Stimulated activated CD4-positive, alpha-beta T cell treated with anti-CD3 and anti-CD28 coated beads, Interleukin-4, amount 100 ng/mL, for 1 hour (primary cell): ENCODE measurements around the gene KRTAP10-7.
A peak's percentile ranks its signal among the peaks of the same experiment; 100 is the strongest.
"Not testable (repeated sequence)": the region's sequence is repeated elsewhere in the genome, so short reads cannot be mapped to it uniquely, and the experiment has no call there.

Experiments
- DNase-seq: peaks from one replicate; pipeline ENCODE4 v3.0.0-alpha.2; 2020

Gene KRTAP10-7

DNA sequence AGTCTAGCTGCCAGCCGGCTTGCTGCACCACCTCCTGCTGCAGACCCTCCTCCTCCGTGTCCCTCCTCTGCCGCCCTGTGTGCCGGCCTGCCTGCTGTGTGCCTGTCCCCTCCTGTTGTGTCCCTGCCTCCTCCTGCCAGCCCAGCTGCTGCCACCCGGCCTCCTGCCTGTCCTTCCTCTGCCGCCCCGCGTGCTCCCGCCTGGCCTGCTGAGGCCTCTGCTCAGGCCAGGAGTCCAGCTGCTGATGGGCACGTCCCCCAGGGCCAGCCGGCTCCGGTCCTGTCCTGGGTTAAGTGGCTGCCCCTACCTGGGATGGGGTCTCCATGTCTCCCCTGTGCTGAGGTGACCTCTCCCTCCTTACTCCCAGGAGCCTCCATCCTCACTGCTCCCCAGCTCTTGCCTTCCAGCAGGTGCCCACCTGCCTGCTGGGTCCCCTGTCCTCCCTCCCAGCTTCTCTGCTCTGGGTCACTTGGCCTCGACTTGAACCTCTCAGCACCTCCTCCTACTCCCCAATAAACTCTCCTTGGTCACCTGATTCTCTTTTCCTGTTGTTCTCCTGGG lies 12.4 kb downstream of the KRTAP10-7 start:
- DNase-seq: no peak

DNA sequence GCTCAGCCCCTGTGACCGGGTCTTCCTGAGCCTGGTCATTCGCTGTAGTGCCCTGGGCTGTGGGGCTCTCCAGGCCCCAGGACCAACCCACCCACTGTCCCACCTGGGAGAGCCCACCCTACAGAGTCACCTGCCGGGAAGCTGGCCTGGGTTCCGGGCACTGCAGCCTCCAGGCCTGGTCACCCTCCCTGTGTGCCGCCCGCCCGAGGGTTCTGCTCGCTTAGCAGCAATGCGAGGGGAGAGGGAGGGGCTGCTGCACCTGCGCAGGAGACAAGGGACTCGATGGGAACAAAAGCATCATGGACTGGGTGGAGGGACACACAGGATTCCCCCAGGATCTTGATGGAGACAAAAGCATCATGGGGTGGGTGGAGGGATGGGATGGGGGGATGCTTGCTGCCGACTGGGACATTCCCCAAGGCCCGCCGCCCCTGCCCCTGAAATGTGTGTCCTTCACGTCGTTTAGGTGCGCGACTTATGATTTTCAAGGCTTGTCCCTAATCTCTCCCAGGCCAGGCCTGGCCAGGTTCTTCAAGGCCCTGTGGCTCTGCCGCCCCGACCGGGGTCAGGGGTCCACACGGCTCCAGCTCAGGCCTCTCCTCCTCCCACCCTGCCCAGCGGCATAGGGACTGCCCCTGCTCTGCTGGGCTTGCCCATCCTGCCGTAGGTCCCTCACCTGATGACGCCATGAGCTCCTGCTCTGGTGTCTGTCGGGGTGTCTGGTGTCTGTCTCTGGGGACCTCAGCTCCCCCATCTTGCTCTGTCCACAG lies 13.2 kb downstream of the KRTAP10-7 start:
- no peak for DNase-seq

- DNase-seq: no peak
Measured at GRCh38 chr21:44614161-44614631, 13.8 kb downstream of the KRTAP10-7 start.

DNA sequence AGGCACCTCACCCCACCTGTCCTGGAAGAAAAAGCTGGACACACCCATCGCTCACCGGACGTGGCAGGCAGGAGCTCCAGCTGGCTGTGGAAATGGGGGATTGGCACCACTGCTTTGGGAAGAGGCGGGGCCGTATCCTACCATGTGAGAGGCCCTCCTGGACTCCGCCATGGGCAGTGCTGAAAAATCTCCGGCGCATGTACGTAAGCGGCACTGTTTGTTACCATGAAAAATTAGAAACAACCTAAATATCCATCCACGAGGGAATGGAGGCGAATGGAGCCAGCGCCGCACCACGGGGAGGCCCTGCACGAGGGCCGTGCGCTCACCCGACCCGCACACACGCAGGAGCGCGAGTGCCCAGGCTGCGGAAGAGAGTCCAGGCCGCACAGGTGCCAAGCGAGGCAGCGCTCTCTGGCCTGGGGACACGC lies 14.6 kb downstream of the KRTAP10-7 start:
- no peak for DNase-seq

DNA sequence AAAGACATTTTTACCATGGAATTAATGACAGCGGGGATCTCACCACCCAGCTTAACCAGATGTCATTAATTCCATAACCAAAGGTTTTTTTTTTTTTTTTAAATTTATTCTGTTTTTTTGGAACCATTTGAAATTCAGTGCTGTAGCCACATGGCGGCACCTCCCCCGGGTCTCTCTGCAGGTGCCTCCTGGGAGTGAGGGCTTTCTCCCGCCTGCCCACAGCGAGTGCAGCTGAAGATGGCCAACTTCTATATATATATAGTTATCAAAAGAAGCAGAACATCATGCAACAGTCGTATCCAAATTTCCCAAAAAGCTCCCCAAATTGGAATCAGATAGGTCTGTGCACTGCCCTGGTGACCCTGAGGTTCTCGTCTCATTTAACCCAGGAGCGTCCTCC lies 15.1 kb downstream of the KRTAP10-7 start:
- DNase-seq: no peak

- DNase-seq: no peak
Measured at GRCh38 chr21:44615911-44616590, 15.7 kb downstream of the KRTAP10-7 start.

DNA sequence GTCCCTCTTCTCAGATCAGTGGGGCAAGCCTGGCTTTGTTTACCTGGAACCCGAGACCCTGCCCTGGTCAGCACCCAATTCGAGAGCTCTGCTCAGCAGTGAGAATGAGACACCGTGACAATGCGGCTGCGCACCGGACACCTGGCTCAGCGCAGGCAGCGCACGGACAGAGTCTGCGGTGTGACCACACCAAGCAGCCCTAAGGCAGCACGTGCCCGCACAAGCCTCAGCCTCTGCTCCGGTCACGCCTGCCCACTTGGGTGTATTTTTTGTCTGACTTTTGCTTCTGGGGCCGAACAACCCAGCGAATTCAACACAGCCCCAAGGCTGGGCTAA lies 16.2 kb downstream of the KRTAP10-7 start:
- no peak for DNase-seq

GRCh38 chr21:44617071-44617501 lies 16.7 kb downstream of the KRTAP10-7 start:
- DNase-seq: no peak

DNA sequence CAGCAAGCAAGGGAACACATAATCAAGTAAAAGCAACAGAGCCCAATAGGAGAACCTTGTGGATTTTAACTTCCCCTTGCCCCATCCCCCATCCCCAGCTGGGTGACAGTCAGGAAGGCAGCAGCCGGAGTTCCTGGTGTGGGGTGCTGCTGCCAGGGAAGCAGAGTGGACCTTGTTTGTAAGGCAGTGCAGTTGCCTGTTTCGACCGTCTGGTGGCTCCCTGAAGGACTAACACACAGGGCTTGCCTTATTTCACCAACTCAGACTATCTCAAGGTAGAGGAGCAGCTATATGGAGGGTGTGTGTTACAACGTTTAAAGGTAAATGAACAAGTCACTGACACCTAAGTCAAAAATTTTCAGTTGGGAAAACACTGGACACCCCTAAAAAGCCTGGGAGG lies 18.1 kb downstream of the KRTAP10-7 start:
- no peak for DNase-seq

GRCh38 chr21:44618909-44619308 lies 18.5 kb downstream of the KRTAP10-7 start:
- DNase-seq: peak; percentile 50

DNA sequence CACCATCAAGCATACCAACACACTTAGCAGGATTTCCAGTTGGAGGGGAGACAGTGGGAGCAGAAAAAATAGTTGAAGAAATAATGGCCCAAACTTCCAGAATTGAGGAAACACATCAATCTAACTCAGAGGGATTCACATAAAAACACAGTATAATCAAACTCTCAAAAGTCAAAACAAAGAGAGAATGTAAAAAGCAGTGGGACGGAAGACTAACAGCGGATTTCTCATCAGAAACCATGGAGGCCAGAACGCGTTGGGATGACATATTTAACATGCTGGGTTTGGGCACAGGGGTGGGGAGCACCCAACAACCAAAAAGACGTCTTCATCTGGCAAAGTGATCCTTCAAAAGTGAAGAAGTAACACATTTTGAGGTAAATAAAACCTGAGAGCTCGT lies 19.5 kb downstream of the KRTAP10-7 start:
- DNase-seq: no peak

- DNase-seq: no peak
Measured at GRCh38 chr21:44623575-44623974, 23.2 kb downstream of the KRTAP10-7 start.

- DNase-seq: no peak
Measured at GRCh38 chr21:44625756-44626155, 25.4 kb downstream of the KRTAP10-7 start.

DNA sequence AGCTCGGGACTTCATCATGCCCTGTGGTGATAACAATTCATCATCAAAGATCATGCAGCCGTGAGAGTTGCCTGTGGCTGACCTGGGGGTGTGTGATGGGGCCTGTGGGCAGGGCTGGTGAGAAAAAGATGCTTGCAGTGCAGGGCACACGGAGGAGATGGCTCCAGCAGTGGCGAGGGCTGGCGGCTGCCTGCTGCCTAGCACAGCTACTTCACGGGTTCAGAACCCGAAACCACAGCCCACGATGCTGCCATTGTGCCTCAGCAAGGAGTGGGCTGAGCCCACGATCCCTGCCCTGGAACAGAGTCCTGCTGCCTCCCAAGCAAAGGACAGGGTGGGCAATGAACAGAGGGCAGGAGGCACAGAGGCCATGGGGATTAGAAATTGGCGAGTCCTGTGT lies 25.9 kb downstream of the KRTAP10-7 start:
- DNase-seq: no peak

DNA sequence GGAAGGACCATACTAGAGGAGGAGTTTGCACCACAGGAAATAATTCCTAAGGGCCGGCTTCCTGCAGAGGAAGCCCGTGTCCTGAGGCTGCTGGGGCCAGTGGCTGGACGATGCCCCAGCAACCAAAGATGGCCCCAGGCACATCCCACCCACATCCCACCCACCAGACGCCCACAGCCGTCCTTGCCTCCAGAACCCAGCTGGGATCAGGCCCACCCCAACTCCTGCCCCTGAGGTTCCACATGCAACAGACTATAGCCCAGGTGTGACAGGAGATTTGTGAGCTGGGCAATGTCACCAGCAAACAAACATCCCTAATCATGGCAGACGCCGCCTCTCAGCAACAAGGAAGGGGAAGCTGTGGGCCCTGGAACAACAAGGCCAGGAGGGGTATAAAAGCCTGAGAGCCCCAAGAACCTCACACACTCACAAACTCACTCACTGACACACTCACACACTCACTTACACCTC lies 26.3 kb downstream of the KRTAP10-7 start, which contains the start of gene KRTAP10-9:
Gene KRTAP10-9 (plus strand): TSS at position 421 of the 471 bp plus-strand sequence. CDS start 79 bp downstream, outside the sequence.
- DNase-seq: no peak

DNA sequence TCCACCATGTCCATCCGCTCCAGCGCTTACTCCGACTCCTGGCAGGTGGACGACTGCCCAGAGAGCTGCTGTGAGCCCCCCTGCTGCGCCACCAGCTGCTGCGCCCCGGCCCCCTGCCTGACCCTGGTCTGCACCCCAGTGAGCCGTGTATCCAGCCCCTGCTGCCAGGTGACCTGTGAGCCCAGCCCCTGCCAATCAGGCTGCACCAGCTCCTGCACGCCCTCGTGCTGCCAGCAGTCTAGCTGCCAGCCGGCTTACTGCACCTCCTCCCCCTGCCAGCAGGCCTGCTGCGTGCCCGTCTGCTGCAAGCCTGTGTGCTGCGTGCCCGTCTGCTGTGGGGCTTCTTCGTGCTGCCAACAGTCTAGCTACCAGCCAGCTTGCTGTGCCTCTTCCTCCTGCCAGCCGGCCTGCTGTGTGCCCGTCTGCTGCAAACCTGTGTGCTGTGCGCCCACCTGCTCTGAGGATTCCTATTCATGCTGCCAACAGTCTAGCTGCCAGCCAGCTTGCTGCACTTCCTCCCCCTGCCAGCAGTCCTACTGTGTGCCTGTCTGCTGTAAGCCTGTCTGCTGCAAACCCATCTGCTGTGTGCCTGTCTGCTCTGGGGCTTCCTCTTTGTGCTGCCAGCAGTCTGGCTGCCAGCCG lies 26.9 kb downstream of the KRTAP10-7 start:
- not testable (repeated sequence) for DNase-seq

- DNase-seq: not testable (repeated sequence)
Measured at GRCh38 chr21:44627831-44628233, 27.4 kb downstream of the KRTAP10-7 start.

DNA sequence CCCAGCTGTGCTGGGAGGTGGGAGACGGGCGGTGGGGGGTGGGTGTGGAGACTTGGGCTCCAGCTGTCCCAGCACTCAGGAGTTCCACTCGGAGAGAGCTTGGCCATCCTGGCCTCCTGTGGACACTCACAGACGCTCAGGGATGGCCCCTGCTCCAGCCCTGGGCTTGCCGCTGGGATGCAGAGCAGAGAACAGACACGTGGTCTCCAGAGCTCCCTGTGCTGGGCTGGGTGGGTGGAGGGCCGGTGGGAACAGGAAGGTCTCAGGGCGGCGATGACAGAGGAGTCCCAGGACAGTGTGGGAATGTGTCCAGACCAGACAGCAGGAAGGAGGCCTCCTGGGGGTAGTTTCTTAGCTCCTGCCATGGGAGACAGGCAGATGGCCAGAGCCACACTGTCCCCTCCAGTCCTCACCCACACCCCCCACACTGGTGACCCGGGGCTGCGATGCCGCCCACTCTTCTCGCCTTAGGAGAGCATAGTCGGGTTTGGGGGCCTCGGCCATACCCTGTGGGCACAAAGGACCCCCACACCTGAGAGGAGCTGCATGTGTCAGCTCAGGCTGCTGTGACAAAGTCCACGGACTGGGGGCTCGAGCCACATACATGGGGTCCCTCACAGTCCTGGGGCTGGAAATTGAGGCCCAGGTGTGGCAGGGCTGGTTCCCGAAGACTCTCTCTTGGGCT lies 28.5 kb downstream of the KRTAP10-7 start:
- no peak for DNase-seq

DNA sequence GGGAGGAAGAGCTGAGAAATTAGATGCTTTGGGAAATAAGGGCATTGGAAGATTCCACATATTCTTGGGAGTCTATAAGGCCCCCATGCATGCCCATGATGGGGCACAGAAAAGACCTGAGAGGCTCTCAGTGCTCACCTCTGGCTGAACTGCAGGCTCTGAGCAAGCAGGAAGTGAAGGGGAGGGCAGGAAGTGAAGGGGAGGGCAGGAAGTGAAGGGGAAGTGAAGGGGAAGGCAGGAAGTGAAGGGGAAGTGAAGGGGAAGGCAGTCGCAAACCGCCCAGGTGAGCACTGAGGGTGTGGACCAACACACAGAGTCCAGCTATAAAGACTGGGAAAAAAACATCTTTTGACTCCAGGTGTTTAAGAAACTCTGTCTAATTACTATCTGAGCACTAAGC lies 30.0 kb downstream of the KRTAP10-7 start:
- DNase-seq: no peak

DNA sequence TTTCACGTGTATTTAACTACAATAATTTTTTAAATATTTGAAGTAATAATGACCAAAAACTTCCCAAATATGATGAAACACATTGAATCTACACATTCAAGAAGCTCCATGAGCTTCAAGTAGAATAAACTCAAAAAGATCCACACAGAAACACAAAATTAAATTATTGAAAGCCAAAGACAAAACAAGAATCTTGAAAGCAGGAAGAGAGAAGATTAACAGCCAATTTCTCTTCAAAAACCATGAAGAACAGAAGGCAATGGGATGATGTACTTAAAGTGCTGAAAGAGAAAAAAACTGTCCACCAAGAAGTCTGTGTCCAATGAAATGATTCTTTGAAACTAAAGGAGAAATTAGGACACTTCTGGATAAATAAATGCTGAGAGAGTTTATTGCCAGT lies 31.7 kb downstream of the KRTAP10-7 start:
- DNase-seq: no peak

GRCh38 chr21:44636209-44637017 lies 36.0 kb downstream of the KRTAP10-7 start:
- no peak for DNase-seq
